T47D (cell line): ENCODE data around the gene CAMKMT.

Source experiments
- DNase-seq, 2 experiments: peaks; one replicate each; pipeline versions ENCODE4 v3.0.0 to v3.0.0-alpha.2; 2011 to 2012; ENCODE audit warnings: low read depth in 1 of 2, low spot score in 1 of 2
- JUND ChIP-seq: IDR thresholded peaks from 2 replicates; pipeline ENCODE4 v1.6.1; 2012; ENCODE audit warnings: low read depth
- in situ Hi-C: cut with HindIII; loops from 2 replicates; pipeline ENCODE4 v1.10.0; 2016; ENCODE audit warnings: low sequenced_read_pairs, low pct_unique_long_range_greater_than_20kb

Gene CAMKMT

GRCh38 chr2:44649381-44649780 is 287.6 kb downstream of the CAMKMT start:
- DNase-seq = no peak
- TF ChIP-seq JUND = no peak
- in situ Hi-C loops = no loop called here

- DNase-seq = no peak
- TF ChIP-seq JUND = no peak
- in situ Hi-C loops = no loop called here
These were observed 289.0 kb downstream of the CAMKMT start for GRCh38 chr2:44650796-44651195.

GRCh38 chr2:44651974-44652373 is 290.2 kb downstream of the CAMKMT start:
- in situ Hi-C loops = no loop called here
- no peak for TF ChIP-seq JUND
- DNase-seq = no peak

DNA sequence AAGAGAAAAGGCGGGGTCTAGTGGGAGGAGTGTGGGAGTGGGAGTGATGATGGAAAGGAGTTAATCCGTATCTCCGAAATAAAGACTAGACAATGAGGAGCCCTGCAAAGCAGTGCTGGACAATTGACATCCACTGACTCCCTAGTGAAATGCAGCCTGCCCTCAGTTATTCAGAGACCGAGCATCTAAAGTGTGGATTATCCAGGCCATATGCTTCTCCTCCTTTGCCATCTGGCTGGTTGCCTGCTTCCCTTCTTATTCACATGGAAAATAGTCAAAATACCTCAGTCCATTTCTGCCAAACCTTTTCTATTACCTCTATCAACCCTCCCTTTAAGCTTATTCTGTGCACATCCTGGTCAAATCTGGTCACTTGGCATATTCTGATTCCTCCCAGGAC is 291.0 kb downstream of the CAMKMT start:
- no peak for TF ChIP-seq JUND
- DNase-seq = no peak
- in situ Hi-C loops = no loop called here

DNA sequence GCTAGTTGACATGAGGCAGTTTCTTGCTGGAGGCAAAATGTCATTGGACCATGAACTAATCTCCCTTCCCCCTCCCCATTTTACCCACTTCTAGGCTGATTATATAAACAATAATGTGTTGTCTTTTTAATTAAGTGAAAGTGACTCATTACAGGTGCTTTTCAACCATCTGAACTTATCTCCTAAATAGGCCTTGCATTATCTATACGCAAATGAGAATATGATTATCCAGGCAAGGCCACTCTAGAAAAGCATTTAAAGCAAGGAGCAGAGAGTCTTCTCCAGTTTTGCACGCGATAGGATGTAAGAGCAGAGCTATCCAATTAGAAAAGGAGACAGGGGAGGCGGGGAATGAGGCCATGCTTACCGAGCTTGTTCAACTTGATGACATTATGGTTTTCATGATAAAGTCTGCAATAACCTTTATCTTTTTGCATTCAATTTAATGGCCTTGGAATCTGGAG is 293.7 kb downstream of the CAMKMT start:
- in situ Hi-C loops = no loop called here
- TF ChIP-seq JUND = no peak
- no peak for DNase-seq

GRCh38 chr2:44656460-44656859 is 294.7 kb downstream of the CAMKMT start:
- no peak for DNase-seq
- no peak for TF ChIP-seq JUND
- in situ Hi-C loops = no loop called here

GRCh38 chr2:44663471-44664073 is 301.8 kb downstream of the CAMKMT start:
- TF ChIP-seq JUND = no peak
- in situ Hi-C loops = no loop called here
- DNase-seq = no peak

- TF ChIP-seq JUND = no peak
- DNase-seq = peak in 1 of 2 experiments; percentile 2
- in situ Hi-C loops = no loop called here
These were observed 306.6 kb downstream of the CAMKMT start for GRCh38 chr2:44668336-44668735.

DNA sequence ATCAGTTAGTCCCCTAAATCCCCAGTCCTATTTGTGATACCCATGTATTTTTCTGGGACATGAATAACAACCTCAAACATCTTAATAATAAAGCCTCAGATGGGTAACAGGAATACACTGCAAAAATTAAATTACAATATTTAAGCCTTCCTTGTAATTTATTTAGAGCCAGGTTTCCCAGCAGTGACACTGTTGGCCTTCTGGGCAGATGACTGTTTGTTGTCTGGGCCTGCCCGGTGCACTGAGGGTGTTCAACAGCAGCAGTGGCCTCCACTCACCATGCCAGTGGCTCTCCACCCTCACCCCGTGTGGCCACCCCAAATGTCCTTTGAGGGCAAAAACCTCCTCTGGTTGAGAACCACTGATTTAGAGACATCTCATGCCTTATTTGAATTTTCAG is 309.5 kb downstream of the CAMKMT start:
- DNase-seq = no peak
- TF ChIP-seq JUND = no peak
- in situ Hi-C loops = no loop called here

- no peak for DNase-seq
- TF ChIP-seq JUND = no peak
- in situ Hi-C loops = no loop called here
These were observed 310.2 kb downstream of the CAMKMT start for GRCh38 chr2:44671916-44672315.

GRCh38 chr2:44672431-44672830 is 310.7 kb downstream of the CAMKMT start:
- in situ Hi-C loops = no loop called here
- no peak for DNase-seq
- TF ChIP-seq JUND = no peak

- TF ChIP-seq JUND = no peak
- DNase-seq = no peak
- in situ Hi-C loops = no loop called here
These were observed 312.9 kb downstream of the CAMKMT start for GRCh38 chr2:44674473-44675284.

DNA sequence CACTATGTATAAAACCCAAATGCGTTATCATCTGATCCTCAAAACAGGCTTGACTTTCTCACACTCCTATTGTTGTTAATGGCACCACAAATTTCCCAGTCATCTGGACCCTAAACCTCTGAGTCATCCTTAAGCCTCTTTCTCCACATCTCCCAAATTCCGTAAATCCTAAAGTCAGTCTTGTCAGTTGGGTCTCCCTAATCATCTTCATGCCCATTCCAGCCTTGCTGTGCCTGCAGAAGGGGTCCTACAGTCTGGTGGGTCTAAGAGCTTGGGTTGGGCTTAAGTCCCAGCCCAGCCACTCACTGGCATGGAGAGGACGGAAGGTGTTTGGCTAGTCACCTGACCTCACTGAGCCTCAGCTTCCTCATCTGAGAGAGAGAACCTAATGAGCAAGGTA is 314.6 kb downstream of the CAMKMT start:
- TF ChIP-seq JUND = no peak
- DNase-seq = no peak
- in situ Hi-C loops = no loop called here
